Astrocyte (in vitro differentiated cells and primary cell): ENCODE data around the gene TARDBP. TPM values are rescaled to one million over a fixed set of nuclear protein-coding genes. Genes with fewer than 3 reads are reported as not detected.

ENCODE experiments used
- DNase-seq: peaks from one replicate; pipeline ENCODE4 v3.0.0-alpha.2; 2010; ENCODE audit warnings: low read depth
- FAIRE-seq: peaks from 2 replicates; lab custom pipeline; 2011; peaks lifted over from hg19 to GRCh38; lab: Jason Lieb, UNC
- H2AFZ ChIP-seq: 2 replicates; pipeline ENCODE4 v1.6.0; 2012; ENCODE audit warnings: low read depth, low read length, inconsistent platforms
- H3K27ac ChIP-seq: 2 replicates; pipeline ENCODE4 v1.5.1; 2011; ENCODE audit warnings: low read depth, low read length, inconsistent platforms
- H3K27me3 ChIP-seq: 2 replicates; pipeline ENCODE4 v1.6.0; 2011; ENCODE audit warnings: low read length, inconsistent platforms; ENCODE audit not compliant: insufficient read depth
- H3K36me3 ChIP-seq: 2 replicates; pipeline ENCODE4 v1.5.1; 2011; ENCODE audit warnings: low read length, inconsistent platforms; ENCODE audit not compliant: insufficient read depth
- H3K4me1 ChIP-seq: 2 replicates; pipeline ENCODE4 v1.5.1; 2011; ENCODE audit warnings: low read length, inconsistent platforms; ENCODE audit not compliant: insufficient read depth
- H3K4me2 ChIP-seq: 2 replicates; pipeline ENCODE4 v1.6.0; 2012; ENCODE audit warnings: low read length, inconsistent platforms
- H3K4me3 ChIP-seq: 2 replicates; pipeline ENCODE4 v1.5.1; 2011; ENCODE audit warnings: low read depth, mild to moderate bottlenecking, low read length, inconsistent platforms; ENCODE audit not compliant: insufficient read depth
- H3K79me2 ChIP-seq: 2 replicates; pipeline ENCODE4 v1.6.0; 2012; ENCODE audit warnings: mild to moderate bottlenecking, low read length, inconsistent platforms; ENCODE audit not compliant: insufficient read depth
- H3K9ac ChIP-seq: 2 replicates; pipeline ENCODE4 v1.6.0; 2012; ENCODE audit warnings: mild to moderate bottlenecking, low read length, inconsistent platforms
- H3K9me3 ChIP-seq: 2 replicates; pipeline ENCODE4 v1.5.1; 2012; ENCODE audit warnings: low read depth, mild to moderate bottlenecking, low read length, inconsistent platforms; ENCODE audit not compliant: insufficient read depth
- H4K20me1 ChIP-seq: 2 replicates; pipeline ENCODE4 v1.6.0; 2012; ENCODE audit warnings: low read length, inconsistent platforms; ENCODE audit not compliant: insufficient read depth
- H3K27ac Mint-ChIP-seq: one replicate; pipeline ENCODE4 v1.8.0; 2021; ENCODE audit warnings: mild to moderate bottlenecking, mixed read lengths; ENCODE audit not compliant: unreplicated experiment
- H3K27me3 Mint-ChIP-seq: one replicate; pipeline ENCODE4 v1.8.0; 2021; ENCODE audit warnings: low read depth, mixed read lengths; ENCODE audit not compliant: unreplicated experiment
- H3K36me3 Mint-ChIP-seq: one replicate; pipeline ENCODE4 v1.8.0; 2021; ENCODE audit warnings: low read depth, mixed read lengths; ENCODE audit not compliant: unreplicated experiment
- H3K4me1 Mint-ChIP-seq: one replicate; pipeline ENCODE4 v1.8.0; 2021; ENCODE audit warnings: low read depth, mixed read lengths; ENCODE audit not compliant: unreplicated experiment
- H3K4me3 Mint-ChIP-seq: one replicate; pipeline ENCODE4 v1.8.0; 2021; ENCODE audit warnings: mild to moderate bottlenecking, moderate library complexity, mixed read lengths; ENCODE audit not compliant: unreplicated experiment
- H3K9me3 Mint-ChIP-seq: one replicate; pipeline ENCODE4 v1.8.0; 2021; ENCODE audit warnings: mild to moderate bottlenecking, mixed read lengths; ENCODE audit not compliant: unreplicated experiment
- CTCF ChIP-seq: IDR thresholded peaks from 2 replicates; pipeline ENCODE4 v1.5.1; 2011; ENCODE audit warnings: low read depth, mild to moderate bottlenecking, inconsistent platforms, low read length, moderate library complexity; ENCODE audit not compliant: insufficient read depth
- EZH2 ChIP-seq: IDR thresholded peaks from 2 replicates; pipeline ENCODE4 v1.6.1; 2012; ENCODE audit warnings: mild to moderate bottlenecking, low read length, inconsistent platforms; ENCODE audit not compliant: insufficient read depth
- total RNA-seq: library from RNA; stranded (reverse); gene quantifications from 2 replicates; pipeline ENCODE4 v1.2.1, GENCODE V29; 2021

TARDBP gene
- total RNA-seq, 1 donor from 2014 or later, result 148 TPM

DNA sequence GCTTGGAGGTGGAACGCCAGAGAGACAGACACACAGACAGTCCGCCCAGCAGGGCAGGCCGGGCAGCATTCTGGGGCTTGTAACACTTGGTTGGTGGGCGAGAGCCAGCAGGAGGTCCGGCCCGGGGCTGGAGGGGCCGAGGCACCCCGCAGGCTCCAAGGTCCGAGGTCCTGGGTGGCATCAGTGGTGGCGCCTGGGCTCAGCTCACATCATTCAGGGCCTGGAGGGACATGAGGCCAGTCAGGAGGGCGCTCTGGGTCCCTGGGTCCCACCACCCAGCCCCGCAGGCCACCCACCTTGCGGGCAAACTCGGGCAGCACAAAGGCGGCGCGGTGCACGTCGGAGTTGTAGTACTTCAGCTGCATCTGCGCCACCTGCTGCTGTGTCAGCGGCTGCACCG is 42.2 kb downstream of the TARDBP start:
- peaks cover 6% of the 10 kb centered on the region for H3K36me3 Mint-ChIP-seq
- Histone ChIP-seq H3K4me3 (no peak overlapping the region), H4K20me1 (peaks cover 50% of the 10 kb centered on the region), H3K79me2 (peaks cover 25% of the 10 kb centered on the region), H3K9me3 (no peaks in the 10 kb centered on the region), H3K36me3 (peaks cover 10% of the 10 kb centered on the region), H3K27me3 (no peaks in the 10 kb centered on the region), H3K4me1 (peaks cover 7% of the 10 kb centered on the region), H3K9ac (no peak overlapping the region), H3K4me2 (no peak overlapping the region), H2AFZ (no peak overlapping the region), H3K27ac (no peak overlapping the region)
- FAIRE-seq (no peak), DNase-seq (no peak)
- H3K27ac Mint-ChIP-seq, result no peak overlapping the region
- H3K4me1 Mint-ChIP-seq, result peaks cover 5% of the 10 kb centered on the region
- H3K27me3 Mint-ChIP-seq, result no peaks in the 10 kb centered on the region
- H3K9me3 Mint-ChIP-seq, result no peaks in the 10 kb centered on the region
- no peak overlapping the region for H3K4me3 Mint-ChIP-seq
- TF ChIP-seq CTCF, result no peak
- no peak for TF ChIP-seq EZH2

- Mint-ChIP-seq H3K27ac (no peak overlapping the region), H3K9me3 (no peaks in the 10 kb centered on the region), H3K27me3 (no peaks in the 10 kb centered on the region), H3K36me3 (peaks cover 6% of the 10 kb centered on the region), H3K4me3 (no peak overlapping the region), H3K4me1 (peaks cover 7% of the 10 kb centered on the region)
- Histone ChIP-seq H3K4me2 (no peak overlapping the region), H3K9ac (no peak overlapping the region), H3K27ac (no peak overlapping the region), H4K20me1 (peaks cover 50% of the 10 kb centered on the region), H3K4me3 (no peak overlapping the region), H2AFZ (no peak overlapping the region), H3K9me3 (no peaks in the 10 kb centered on the region), H3K79me2 (peaks cover 26% of the 10 kb centered on the region), H3K27me3 (no peaks in the 10 kb centered on the region), H3K4me1 (peaks cover 9% of the 10 kb centered on the region), H3K36me3 (peaks cover 10% of the 10 kb centered on the region)
- DNase-seq (no peak), FAIRE-seq (no peak)
- TF ChIP-seq EZH2 (no peak), CTCF (no peak)
These were observed 43.2 kb downstream of the TARDBP start for GRCh38 chr1:11055676-11056075.

DNA sequence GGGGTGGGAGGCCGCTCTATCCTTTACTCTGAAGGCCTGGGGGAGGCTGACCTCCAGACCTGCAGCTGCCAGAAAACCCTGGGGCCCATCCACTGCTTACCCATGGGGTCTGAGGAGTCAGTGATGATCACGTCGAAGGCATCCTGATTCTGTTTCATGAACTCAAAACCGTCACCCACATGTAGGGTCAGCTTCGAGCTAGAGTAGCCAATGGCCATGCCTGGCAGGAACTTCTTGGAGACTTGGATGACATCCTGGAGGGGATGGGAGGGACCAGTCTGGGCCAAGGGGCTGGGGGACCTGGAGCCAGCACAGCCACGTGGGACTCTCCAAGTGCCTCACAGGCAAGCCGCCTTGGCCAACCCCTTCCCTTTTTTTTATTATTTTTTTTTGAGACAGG is 44.0 kb downstream of the TARDBP start:
- no peak overlapping the region for H3K4me3 ChIP-seq
- TF ChIP-seq CTCF (no peak), EZH2 (no peak)
- H3K9ac ChIP-seq, result no peak overlapping the region
- FAIRE-seq (no peak), DNase-seq (no peak)
- H3K36me3 ChIP-seq, result peaks cover 10% of the 10 kb centered on the region
- no peak overlapping the region for H2AFZ ChIP-seq
- Mint-ChIP-seq H3K9me3 (no peaks in the 10 kb centered on the region), H3K27me3 (no peaks in the 10 kb centered on the region), H3K36me3 (peaks cover 6% of the 10 kb centered on the region), H3K27ac (no peak overlapping the region), H3K4me1 (peaks cover 6% of the 10 kb centered on the region), H3K4me3 (no peak overlapping the region)
- H3K9me3 ChIP-seq, result no peaks in the 10 kb centered on the region
- H3K4me1 ChIP-seq, result peaks cover 14% of the 10 kb centered on the region
- peaks cover 30% of the 10 kb centered on the region for H3K79me2 ChIP-seq
- no peak overlapping the region for H3K4me2 ChIP-seq
- no peak overlapping the region for H3K27ac ChIP-seq
- H3K27me3 ChIP-seq, result no peaks in the 10 kb centered on the region
- peaks cover 50% of the 10 kb centered on the region for H4K20me1 ChIP-seq
